Left ventricle myocardium superior (tissue), 1 donor: ENCODE data around the gene ATP8B1. TPM values are rescaled to one million over a fixed set of nuclear protein-coding genes. Genes with fewer than 3 reads are reported as not detected.
"Not testable (repeated sequence)": the region's sequence is repeated elsewhere in the genome, so short reads cannot be mapped to it uniquely, and the experiment has no call there.

Experiments
- ATAC-seq: fragments of 200-7000 bp; cut with Tn5 transposase; one replicate; pipeline ENCODE4 v1.9.1; 2020; ENCODE audit warnings: mild to moderate bottlenecking, moderate library complexity
- DNase-seq: peaks from one replicate; pipeline ENCODE4 v3.0.0-alpha.2; 2020
- intact Hi-C: fragments of 100-400 bp; cut with micrococcal nuclease; formaldehyde crosslinking; loops from one replicate; pipeline ENCODE4 v1.11.0; 2022
- total RNA-seq: library from RNA; stranded (reverse); fragmentation: NEBNext Ultra II Directional; extraction: Animal tissue kit (Norgen Biotek cat#: 25700); gene quantifications from one replicate; pipeline ENCODE4 v1.2.1, GENCODE V29; 2021
- donor health status: DM: no; HTN: yes; CAD: no; lungs with severe emphysema.

Gene ATP8B1
- total RNA-seq, 1 donor from 2014 or later = 4.0 TPM

DNA sequence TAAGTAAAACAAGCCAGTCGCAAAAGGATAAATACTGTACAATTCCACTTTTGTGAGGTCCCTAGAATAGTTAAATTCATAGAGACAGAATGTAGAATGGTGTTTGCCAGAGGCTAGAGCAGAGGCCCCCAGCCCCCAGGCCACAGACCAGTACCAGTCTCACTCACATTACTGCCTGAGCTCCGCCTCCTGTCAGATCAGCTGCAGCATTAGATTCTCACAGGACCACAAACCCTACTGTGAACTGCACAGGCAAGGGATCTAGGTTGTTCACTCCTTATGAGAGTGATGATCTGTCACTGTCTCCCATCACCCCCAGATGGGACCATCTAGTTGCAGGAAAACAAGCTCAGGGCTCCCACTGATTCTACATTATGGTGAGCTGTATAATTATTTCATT is 17.5 kb upstream of the ATP8B1 start:
- peak; percentile 39 for ATAC-seq
- intact Hi-C loops, DNase-seq: not testable (repeated sequence)

DNA sequence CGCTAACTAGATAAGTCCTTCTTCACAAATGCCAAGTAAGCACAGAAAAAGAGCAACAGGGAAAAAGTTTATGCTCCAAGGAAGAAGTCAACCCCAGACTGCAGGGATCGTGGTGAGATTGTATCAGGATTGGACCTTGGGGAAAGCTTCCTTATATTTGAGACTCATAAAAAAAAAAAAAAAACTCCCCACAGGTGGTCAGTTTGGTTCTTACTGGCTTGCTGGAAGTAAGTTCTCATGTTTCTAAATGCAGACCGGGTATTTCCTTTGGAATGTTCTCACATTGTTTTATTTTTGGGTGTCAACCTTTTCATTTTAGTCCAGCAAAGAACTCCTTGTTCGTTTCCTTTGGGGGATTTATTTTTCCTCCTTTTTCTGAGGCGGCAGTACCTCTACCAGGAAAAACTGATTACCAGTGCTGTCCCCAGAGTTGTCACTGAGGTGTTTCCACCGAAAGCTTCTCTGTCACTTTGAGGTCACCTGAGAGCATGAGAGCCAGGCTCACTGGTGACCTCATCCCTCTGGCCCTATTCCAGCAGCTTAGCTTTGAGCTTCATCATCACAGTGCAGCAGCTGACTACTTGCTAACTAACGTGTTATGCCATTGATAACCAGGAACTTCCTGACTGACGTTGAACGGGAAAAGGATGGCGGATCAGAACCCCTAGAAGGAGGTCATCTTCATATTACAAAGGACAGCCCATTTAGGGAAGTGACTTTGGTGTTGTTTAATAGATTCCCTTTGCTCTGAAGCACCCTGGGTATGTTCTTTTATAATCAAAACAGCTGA is 16.8 kb upstream of the ATP8B1 start:
- peak; percentile 57 for DNase-seq
- intact Hi-C loops = no loop called here

DNA sequence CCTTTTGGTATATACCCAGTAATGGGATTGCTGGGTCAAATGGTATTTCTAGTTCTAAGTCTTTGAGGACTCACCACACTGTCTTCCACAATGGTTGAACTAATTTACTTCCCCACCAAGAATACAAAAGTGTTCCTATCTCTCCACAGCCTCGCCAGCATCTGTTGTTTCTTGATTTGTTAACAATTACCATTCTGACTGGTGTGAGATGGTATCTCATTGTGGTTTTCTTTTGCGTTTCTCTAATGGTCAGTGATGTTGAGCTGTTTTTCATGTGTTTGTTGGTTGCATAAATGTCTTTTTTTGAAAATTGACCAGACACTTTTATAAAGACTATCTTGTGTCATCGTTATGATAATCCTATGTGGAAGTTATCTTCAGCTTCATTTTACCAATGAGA is 16.0 kb upstream of the ATP8B1 start:
- ATAC-seq (no peak), DNase-seq (no peak)
- intact Hi-C loops = no loop called here

More for the DNA sequence above, 16.8 kb upstream of the ATP8B1 start:
- ATAC-seq = peak; percentile 94

DNA sequence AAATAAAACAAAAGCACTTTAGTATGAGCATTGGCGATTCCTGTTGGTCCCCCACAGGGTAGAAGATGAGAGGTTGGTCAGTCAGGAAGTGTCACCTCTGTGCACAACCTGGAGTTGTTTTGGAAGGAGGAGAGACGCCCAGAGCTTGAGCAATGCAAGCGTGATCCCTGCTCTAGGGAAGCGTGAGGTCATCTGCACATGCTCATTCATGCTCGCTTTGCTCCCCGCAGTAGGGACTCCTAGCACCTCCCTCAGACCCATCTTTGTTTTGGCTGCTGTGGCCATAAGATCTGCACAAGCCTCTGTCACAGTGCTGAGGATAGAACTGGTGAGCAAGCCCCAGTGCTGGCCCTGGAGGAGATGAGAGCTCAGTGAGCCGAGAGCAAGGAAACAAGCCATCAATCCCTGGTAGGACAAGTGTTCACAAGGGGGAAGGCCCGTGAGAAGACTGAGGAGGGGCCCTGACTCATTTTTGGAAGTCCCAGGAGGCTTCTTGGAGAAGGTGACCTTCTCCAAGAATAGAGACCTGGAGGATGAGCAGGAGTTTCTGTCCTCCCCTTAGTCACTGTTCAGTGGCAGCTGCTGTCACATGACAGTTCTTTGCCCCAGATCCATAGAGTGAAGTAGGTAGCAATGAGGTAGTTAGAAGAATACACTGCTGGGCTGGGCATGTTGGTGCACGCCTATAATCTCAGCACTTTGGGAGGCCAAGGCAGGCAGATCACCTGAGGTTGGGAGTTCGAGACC is 13.3 kb upstream of the ATP8B1 start:
- no peak for DNase-seq
- no peak for ATAC-seq
- intact Hi-C loops = no loop called here

DNA sequence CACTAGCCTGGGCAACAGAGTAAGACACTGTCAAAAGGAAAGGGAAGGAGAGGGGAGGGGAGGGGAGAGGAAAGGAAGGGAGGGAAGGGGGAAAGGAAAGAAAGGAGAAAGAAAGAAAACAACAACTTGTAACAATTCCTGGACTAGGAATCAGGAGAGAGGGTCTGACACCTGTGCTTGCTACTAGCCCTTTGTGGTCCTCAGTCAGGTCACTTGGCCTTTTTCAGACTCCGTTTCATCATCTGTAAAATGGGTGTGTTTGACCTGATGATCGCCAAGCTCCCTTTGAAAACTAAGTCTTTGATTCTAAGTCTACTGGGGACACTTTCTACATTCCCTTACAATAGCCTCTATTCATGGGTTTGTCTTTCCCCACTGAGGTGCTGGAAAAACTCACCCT is 11.4 kb upstream of the ATP8B1 start:
- DNase-seq (no peak), ATAC-seq (no peak)
- intact Hi-C loops = no loop called here

DNA sequence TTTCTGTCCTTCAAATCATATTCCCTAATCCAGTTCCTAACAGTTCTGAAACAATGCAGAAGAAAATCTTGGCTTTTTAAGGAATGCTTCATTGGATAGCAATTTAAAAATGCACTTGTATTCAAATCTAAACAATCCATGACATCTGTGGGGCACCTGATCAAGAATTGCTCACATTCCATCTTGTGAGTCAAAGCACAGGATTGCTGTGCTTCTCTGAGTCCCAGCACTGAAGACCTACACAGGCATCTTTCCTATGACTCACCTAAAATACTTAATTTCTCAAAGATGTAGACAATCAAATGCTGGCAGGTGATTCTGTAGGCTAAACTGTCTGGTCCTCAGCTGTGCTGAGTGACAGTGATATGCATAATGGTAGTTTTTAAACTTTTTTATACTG is 10.1 kb upstream of the ATP8B1 start:
- ATAC-seq (no peak), DNase-seq (no peak)
- intact Hi-C loops = no loop called here

DNA sequence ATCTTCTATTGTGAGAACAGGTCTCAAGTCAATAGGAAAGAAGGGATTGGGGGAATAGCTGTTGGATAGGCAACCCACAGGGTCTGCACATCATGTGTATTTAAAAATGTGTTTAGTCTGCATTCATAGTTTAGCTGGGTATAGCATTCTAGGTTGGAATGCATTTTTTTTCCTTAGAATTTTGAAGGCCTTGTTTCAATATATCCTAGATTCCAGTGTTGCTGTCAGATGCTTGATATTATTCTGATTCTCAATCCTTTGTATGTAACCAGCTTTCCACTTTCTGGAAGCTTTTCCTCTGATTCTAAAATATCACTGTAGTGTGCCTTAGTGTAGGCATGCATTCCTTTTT is 9.0 kb upstream of the ATP8B1 start:
- intact Hi-C loops = no loop called here
- DNase-seq = no peak
- no peak for ATAC-seq

DNA sequence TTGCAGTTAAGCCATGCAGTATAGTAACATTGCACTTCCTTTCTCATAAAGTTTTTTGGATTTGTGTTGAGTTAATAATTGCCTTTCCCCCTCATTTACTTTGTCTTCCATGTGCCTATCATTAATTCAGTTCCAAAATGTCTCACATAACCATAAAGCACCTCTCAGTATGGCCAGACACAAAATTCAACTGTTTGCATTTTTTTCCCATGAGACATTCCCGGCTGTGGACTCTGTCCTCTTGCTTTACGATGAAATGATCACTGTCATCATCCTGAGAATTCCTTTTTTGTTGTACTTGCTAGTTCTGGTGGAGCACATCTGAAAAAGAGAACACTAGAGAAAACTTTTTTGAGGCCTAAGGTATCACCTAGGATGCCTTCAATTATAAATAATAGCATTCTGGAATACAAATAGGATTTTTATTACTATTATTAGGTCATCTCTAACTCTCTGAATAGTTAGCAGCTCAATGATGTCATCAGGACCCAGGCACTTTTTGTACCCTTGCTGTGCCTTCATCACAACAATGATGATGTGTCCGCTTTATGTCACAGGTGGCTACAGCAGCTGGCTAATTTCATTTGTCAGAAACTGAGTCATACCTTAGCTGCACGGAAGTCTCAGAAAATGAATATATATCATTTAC is 8.5 kb upstream of the ATP8B1 start:
- intact Hi-C loops = no loop called here
- ATAC-seq (no peak), DNase-seq (no peak)

DNA sequence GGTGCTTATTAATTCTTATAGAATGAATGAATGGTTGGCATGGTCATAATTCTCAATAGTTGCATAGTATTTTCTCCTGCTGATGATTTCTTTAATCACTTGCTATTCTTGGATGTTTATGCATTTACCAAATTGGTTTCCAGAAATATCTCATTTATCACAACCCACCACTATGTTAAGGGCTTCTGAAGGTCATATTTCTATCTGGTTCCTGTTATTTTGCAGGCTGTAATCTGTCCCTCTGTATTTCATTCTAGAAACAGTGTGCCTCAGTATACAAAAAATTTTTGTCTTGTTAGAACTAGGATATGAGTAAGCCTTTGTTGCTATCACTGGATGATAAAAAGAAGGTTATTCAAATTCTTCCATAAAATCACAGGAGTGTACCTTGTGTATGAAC is 6.1 kb upstream of the ATP8B1 start:
- peak; percentile 23 for ATAC-seq
- no peak for DNase-seq
- intact Hi-C loops = no loop called here

DNA sequence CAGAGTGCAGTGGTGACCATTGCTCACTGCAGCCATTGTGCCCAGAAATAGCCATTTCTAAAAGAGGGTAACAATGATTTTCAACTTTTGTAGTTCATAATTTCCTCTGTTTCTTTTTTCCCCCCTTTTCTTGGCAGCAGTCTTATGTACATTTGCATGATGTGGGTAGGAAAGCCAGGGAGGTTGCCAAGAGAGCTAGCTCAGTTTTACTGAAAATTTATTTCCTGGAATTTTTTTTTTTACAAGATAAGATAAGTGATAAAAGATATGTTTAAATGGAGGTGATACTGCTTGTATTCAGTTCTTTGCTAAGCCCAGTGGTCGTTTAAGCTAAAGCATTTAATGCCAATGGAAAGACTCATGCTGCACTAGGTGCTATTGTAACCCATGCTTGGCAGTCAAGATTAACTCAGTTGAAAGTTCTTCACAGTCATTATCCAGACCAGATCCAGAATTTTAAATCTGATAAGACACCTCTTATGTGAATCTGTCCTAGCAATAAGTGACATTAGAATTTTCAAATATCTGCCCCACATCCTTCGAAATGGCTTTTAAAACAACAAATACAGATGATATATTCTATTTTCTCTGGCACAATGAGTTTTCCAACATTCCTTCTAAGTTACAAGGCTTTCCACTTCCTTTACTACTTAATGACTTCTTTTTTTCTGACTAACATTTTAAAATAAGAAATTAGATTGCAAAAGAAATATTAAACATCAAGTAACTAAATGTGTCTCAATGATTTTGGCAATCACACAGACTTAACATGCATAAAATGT is 4.4 kb upstream of the ATP8B1 start:
- no peak for ATAC-seq
- intact Hi-C loops = no loop called here
- no peak for DNase-seq

DNA sequence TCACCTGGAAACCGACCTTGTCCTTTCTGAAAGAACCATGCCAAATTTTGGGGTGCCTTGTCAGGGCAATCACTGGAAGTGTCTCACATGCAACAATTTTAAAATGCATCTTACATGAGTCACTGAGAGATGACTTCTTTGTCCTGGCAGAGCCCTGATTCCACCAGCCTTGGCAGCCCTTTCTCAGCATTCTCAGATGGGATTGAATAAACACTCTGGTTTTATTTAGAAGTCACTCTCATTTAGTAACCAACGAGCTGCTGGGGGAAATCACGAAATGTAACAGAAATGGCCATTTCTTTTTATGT is 3.8 kb upstream of the ATP8B1 start:
- ATAC-seq (no peak), DNase-seq (no peak)
- intact Hi-C loops = no loop called here

DNA sequence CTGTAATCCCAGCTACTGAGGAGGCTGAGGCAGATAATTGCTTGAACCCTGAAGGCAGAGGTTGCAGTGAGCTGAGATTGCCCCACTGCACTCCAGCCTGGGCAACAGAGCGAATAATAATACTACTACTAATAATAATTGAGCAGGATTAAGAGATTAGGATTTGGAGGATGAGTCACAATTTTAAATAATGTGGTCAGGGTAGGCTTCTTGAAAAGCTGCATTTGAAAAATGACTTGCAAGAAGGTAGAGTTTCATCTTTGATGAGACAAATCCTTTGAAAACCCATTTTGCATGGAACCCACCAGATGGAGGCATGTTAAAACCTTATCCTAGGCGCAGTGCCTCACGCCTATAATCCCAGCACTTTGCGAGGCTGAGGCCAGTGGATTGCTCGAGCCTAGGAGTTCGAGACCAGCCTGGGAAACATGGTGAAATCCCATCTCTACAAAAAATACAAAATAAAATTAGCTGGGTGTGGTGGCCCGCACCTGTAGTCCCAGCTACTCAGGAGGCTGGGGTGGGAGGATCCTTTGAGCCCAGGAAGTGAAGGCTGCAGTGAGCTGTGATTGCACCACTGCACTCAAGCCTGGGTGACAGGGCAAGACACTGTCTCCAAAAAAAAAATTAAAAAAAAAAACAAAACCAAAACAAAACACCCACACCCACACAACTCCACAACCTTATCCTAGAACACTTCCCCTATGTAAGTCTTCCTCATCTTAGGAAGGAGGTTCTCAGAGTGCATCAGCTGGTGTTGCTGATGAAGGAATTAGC is 3.3 kb upstream of the ATP8B1 start:
- DNase-seq = no peak
- intact Hi-C loops = no loop called here
- no peak for ATAC-seq

DNA sequence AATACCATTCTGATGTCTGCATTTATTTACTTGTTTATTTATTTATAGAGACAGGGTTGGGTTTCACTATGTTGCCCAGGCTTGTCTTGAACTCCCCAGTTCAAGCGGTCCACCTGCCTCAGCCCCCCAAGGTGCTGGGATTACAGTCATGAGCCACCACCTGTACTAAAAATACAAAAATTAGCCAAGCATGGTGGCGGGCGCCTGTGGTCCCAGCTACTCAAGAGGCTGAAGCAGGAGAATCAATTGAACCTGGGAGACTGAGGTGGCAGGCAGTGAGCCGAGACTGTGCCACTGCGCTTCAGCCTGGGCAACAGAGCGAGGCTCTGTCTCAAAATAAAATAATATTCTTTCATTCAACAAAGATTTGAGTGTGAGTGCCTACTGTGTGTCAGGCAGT is 2.0 kb upstream of the ATP8B1 start:
- intact Hi-C loops = no loop called here
- DNase-seq (no peak), ATAC-seq (no peak)

DNA sequence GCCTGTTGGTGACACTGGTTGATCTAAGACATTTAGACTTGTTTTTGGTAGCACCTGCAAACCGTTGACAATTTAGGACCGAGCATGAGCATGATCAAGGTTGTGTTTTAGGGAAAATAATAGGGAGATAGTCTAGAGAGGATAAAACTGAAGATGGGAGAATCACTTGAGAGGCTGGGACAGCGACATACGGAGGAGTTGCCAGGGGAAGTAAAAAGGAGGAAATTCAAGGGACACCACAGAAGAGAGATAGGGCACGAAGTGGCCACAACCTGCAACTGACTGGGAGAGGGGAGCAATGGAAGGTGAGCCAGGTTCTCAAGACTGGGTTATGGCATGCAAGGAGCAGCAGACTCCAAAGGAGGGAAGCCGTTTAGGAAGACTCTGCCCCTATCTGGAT is 1.4 kb upstream of the ATP8B1 start:
- intact Hi-C loops = no loop called here
- DNase-seq (no peak), ATAC-seq (no peak)

DNA sequence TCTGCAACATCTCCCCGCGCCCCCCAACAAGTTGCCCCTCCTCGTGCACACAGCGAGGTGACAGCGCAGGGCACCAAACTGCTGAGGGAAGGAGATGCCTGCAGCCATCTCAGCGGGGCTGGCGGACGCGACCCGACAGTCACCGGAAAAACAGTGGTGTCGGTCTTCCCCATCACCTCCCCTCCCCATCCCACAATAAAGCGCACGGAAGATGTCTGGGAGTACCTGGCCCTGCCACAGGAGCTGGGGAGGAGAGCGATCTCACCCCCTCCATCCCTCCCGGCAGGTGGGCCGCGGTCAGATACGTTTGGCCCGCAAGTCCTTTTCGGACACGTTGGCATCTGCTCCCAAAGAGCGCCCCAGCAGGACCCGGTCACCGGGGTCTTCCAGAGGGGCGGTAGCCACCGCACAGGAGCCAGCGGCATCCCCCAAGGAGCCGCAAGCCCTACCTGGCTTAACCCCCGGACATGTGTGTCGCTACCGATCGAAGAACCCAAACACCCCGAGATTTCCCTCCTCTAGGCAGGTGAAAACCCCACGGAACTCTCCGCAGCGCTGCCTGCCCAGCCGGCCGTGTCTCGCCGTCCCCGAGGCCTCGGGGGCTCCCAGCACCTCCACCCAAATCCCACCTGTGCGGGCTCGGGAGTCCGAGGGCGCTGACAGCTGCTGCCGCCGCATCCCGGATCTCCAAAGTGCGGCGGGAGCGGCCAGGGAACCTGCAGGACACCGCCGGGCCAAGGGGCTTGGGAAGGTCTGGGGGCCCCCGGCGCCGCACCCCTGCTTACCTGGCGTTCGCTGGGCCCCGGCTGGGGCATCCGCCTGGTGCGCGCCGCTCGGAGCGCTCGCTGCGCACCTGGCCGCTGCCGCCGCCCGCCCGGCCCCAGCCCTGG is 657 bp downstream of the ATP8B1 start:
- intact Hi-C loops = no loop called here
- DNase-seq (no peak), ATAC-seq (no peak)

DNA sequence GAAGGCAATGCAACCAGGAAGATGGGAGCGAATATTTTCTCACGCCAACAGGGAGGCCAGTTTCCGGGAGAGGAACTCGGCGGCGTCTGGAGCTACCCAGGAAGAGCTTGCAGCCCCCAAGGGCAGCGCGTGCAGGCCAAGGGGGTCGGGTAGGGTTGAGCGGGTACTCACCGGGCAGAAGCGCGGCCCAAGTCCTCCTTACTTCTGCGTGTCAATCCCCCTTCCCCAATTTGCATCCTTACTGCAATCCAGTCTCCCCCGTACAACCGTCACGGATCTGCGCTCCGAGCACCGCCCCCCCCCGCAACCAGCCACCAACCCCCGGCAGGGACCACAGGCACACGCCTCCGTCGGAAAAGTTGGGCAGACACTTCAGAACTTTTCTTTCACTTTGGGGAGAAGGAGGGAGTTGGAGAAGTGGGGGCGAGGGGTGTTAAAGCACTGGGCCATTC is 1.3 kb downstream of the ATP8B1 start:
- intact Hi-C loops = no loop called here
- no peak for DNase-seq
- no peak for ATAC-seq

DNA sequence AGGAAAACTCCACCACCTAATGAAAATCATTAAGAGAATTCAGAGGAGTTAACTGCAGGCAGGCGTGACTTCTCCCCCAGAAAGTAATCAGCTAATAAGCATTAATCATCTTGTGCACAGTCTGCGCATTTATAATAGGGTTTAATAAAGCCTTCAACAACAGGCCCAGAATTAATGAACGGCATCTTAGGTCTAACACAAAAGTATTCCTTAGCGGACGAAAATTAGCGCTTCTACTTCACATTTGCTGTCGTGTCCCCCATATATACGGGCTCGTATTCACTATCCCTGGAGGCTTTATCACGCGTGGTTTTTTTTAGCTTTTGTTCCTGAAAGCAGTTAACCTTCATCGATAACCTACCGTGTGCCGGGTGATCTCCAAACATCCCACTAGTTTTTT is 1.8 kb downstream of the ATP8B1 start:
- no peak for ATAC-seq
- no peak for DNase-seq
- intact Hi-C loops = no loop called here

DNA sequence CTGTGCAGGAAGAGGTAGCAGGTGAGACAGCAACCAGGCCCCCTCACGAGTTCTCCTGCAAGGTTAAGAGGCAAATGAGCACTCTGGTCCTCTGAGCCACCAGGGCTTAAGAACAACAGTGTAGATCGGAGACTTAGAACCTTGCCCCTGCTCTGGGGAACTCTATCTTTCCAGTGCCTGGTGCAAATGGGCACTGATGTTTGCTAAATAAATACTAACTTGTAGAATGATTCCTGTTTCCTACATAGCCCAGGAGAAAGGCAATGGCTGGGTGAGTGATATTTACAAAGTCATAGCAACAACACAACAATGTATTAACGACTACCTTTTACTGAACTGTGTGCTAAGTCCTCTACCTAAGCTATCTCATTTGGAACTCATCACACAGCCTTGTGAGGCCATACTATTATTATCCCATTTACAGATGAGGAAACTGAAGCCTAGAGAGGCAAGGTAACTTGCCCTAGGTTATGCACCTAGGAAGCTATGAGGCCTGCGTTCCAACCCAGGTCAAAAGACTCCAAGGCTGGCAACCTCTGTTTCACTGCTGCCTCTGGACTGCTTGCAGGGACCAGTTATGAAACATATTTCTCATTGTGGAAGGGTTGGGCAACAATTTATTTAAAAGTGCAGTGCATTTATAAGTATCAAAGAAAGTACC is 4.3 kb downstream of the ATP8B1 start:
- DNase-seq (no peak), ATAC-seq (no peak)
- intact Hi-C loops = no loop called here
